ENCODE measurements around the gene ZDHHC14. TPM values are rescaled to one million over a fixed set of nuclear protein-coding genes. Genes with fewer than 3 reads are reported as not detected.

ZDHHC14 gene
- total RNA-seq, 2 donors from 2014 or later: 53.3 to 66.2 TPM

DNA sequence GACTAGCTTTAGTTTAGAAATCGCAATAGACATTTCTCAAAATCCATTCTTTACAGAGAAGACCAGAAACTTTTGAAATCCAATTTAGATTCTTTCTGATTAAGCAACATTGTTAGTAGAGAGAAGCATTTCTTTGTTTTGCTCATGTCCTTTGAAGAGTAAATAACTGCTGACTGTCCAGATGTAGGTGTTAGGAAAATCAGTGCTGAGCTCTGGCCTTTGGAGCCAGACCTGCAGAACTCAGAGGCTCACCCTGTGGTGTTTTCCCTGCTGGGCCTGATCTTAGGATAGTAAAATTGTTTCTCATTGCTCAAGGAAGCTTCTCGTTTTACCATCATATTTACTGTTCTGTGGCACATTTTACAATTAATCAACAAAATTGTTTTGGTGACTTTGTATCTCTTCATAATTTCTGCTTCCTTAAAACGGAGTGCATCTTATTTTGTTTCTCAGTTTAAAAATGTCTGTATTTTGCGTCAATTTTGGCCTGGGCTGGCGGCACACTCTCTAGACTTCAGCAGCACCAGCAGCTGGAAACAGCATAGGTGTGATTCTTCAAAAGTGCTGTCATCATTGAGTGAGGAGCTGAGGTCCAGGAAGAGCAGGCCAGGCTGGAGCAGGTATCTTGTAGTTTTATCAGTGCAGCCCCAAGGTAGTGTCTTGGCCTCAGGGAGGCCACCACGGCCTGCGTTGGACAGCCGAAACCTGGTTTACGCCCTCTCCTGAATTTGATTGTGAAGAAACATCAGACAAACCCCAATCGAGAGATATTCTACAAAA, 8.3 kb upstream of the ZDHHC14 start:
- Histone ChIP-seq H3K27ac (no peak overlapping the region), H3K4me1 (replicated peaks) (no peaks in the 10 kb centered on the region), H3K4me3 (no peak overlapping the region), H3K27me3 (replicated peaks; ENCODE audit: insufficient read depth) (no peaks in the 10 kb centered on the region), H3K36me3 (no peaks in the 10 kb centered on the region), H3K9me3 (no peaks in the 10 kb centered on the region)
- no peak for DNase-seq (ENCODE audit: low spot score)
- 89% methylated on average over 10 of the region's 10 CpGs for WGBS
- intact Hi-C loops (cut with DNase I): no loop called here
- no peak for TF ChIP-seq POLR2A (IDR thresholded peaks at IDR 0.05)
- TF ChIP-seq POLR2AphosphoS5 (IDR thresholded peaks at IDR 0.05): no peak
- TF ChIP-seq, protein P1, sequence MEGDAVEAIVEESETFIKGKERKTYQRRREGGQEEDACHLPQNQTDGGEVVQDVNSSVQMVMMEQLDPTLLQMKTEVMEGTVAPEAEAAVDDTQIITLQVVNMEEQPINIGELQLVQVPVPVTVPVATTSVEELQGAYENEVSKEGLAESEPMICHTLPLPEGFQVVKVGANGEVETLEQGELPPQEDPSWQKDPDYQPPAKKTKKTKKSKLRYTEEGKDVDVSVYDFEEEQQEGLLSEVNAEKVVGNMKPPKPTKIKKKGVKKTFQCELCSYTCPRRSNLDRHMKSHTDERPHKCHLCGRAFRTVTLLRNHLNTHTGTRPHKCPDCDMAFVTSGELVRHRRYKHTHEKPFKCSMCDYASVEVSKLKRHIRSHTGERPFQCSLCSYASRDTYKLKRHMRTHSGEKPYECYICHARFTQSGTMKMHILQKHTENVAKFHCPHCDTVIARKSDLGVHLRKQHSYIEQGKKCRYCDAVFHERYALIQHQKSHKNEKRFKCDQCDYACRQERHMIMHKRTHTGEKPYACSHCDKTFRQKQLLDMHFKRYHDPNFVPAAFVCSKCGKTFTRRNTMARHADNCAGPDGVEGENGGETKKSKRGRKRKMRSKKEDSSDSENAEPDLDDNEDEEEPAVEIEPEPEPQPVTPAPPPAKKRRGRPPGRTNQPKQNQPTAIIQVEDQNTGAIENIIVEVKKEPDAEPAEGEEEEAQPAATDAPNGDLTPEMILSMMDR (IDR thresholded peaks at IDR 0.05): no peak

DNA sequence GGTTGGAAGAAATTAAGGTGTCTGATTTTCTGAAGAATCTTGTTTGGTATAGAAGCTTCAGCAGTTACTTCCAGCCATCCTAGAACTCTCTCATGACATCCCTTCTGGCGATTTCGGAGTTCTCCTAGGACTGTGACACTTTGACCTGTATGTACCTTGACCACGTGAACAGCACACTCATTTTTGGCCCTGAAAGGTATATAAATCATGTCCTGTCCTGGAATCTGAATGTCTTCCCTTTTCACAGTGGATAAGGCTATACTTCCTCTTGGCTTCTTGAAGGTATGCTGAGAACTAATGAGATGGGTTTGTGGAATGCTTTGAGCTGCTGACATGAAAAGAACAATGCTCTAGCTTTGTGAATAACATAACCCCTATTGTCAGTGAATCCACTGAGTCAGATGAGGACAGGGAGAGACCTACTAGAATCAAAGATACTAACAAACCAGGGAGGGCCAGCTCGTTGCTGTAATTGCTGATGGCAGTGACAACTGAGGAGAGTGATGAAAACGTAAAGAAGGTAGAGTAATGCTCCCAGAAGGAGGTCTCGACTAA, 6.0 kb upstream of the ZDHHC14 start:
- DNase-seq (ENCODE audit: low spot score): no peak
- H3K4me1 ChIP-seq (replicated peaks): no peaks in the 10 kb centered on the region
- intact Hi-C loops (cut with DNase I): no loop called here
- H3K9me3 ChIP-seq: no peaks in the 10 kb centered on the region
- no peaks in the 10 kb centered on the region for H3K36me3 ChIP-seq
- 65% methylated on average over 6 of the region's 6 CpGs for WGBS
- no peak overlapping the region for H3K27ac ChIP-seq
- TF ChIP-seq POLR2A (IDR thresholded peaks at IDR 0.05): no peak
- TF ChIP-seq, protein P1 (IDR thresholded peaks at IDR 0.05): no peak
- no peak for TF ChIP-seq POLR2AphosphoS5 (IDR thresholded peaks at IDR 0.05)
- H3K4me3 ChIP-seq: no peak overlapping the region
- H3K27me3 ChIP-seq (replicated peaks; ENCODE audit: insufficient read depth): no peaks in the 10 kb centered on the region

DNA sequence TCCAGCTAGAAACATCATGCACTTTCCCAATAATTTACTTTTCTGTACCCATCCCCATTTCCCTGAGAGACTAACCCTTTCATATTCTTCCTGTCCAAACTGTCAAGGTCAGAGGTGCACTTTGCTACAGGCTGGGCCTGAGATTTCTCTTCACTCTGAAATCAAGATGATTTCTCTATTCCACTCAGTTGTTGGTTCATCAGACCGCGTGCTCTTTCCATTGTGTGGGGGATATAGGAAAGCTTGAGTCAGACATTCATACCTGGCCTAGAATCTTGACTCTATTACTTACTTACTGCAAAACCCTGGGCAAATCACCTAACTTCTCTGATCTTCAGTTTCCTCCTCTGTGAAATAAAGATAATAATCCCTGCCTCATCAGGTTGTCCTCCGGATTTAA, 4.7 kb upstream of the ZDHHC14 start:
- Histone ChIP-seq H3K27ac (no peak overlapping the region), H3K27me3 (replicated peaks; ENCODE audit: insufficient read depth) (no peaks in the 10 kb centered on the region), H3K36me3 (no peaks in the 10 kb centered on the region), H3K9me3 (no peaks in the 10 kb centered on the region), H3K4me3 (no peak overlapping the region), H3K4me1 (replicated peaks) (no peaks in the 10 kb centered on the region)
- intact Hi-C loops (cut with DNase I): no loop called here
- no peak for DNase-seq (ENCODE audit: low spot score)
- no peak for TF ChIP-seq POLR2A (IDR thresholded peaks at IDR 0.05)
- TF ChIP-seq, protein P1 (IDR thresholded peaks at IDR 0.05): no peak
- no peak for TF ChIP-seq POLR2AphosphoS5 (IDR thresholded peaks at IDR 0.05)
- WGBS: 94% methylated on average over 3 of the region's 3 CpGs

DNA sequence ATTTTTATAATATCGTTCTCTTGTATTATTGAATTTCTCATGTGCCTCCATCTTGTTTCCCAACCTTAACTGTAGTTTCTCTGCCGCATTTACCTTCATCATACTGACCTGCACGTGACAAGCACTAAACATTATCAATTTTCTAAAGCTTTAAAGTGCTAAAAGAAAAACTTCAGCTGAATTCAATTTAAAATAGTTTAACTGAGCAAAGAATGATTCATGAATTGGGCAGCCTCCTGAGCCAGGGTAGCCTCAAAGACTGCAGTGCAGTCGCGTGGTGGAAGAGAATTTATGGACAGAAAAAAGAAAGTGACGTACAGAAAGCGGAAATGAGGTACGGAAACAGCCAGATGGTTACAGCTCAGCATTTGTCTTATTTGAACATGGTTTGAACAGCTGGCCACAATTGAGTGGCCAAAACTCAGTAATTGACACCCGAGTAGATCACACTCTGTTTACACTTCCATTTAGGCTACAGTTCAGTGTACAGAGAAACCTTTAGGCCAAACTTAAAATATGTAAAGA, 4.2 kb upstream of the ZDHHC14 start:
- no peak overlapping the region for H3K27ac ChIP-seq
- H3K4me3 ChIP-seq: no peak overlapping the region
- no peaks in the 10 kb centered on the region for H3K36me3 ChIP-seq
- 83% methylated on average over 9 of the region's 9 CpGs for WGBS
- H3K4me1 ChIP-seq (replicated peaks): no peaks in the 10 kb centered on the region
- no peaks in the 10 kb centered on the region for H3K27me3 ChIP-seq (replicated peaks; ENCODE audit: insufficient read depth)
- TF ChIP-seq POLR2A (IDR thresholded peaks at IDR 0.05) (no peak), POLR2AphosphoS5 (IDR thresholded peaks at IDR 0.05) (no peak)
- TF ChIP-seq, protein P1 (IDR thresholded peaks at IDR 0.05): no peak
- intact Hi-C loops (cut with DNase I): no loop called here
- H3K9me3 ChIP-seq: no peaks in the 10 kb centered on the region
- DNase-seq (ENCODE audit: low spot score): no peak

Measured in prostate gland (tissue), 2 donors.